GM04503 (cell line): ENCODE measurements around the gene HIPK3.
"Not testable (repeated sequence)": the region's sequence is repeated elsewhere in the genome, so short reads cannot be mapped to it uniquely, and the experiment has no call there.

Experiments used
- DNase-seq: peaks from one replicate; pipeline ENCODE4 v3.0.0-alpha.2; 2012; ENCODE audit warnings: low read depth

Gene HIPK3

DNA sequence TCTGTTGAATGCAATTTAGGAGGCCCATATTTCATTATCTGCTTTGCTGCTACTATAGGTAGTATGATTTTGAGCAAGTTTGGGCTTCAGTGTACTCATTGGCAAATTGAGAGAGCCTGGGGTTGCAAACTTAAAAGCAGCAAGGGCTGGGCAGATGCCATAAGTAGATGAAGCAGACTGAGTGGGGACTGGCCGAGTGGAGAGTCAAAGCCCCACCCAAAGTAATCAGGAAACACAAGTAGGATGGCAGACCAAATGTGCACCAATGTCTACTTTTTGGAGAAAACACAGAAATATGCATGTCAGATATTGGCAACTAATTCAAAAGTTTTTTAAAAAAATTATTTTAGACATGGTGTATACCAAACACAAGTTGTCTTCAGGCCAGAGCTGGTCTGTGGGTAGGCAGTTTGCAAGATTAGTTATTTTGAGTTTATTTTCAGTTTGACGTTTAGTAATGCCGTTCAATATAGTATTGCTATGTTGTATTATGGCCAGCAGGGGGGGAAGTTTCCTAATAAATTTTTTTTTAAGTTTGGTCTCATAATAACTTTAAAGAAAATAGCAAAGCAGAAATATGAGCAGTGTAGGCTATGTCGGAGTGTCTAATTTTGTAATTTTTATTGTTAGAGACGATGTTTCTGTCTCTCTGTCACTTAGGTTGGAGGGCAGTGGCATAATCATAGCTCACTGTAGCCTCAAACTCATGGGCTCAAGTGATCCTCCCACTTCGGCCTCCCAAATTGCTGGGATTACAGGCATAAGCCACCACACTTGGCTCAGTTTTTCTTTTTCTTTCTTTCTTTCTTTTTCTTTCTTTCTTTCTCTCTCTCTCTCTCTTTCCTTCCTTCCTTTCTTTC lies 105.1 kb downstream of the HIPK3 start:
- no peak for DNase-seq

DNA sequence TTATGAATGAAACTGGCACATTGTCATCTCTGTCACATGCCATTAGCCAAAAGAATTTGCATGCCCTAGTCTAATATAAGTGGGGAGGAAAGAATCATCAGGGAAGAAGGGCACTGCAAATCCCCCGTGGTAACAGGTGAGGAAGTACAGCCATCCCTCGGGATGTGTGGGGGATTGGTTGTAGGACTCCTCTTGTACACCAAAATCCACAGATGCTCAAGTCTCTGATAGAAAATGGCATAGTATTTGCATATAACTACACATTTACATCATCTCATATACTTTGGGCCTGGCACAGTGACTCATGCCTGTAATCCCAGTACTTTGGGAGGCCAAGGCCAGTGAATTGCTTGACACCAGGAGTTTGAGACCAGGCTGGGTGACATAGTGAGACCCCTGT lies 109.7 kb downstream of the HIPK3 start:
- DNase-seq: no peak

DNA sequence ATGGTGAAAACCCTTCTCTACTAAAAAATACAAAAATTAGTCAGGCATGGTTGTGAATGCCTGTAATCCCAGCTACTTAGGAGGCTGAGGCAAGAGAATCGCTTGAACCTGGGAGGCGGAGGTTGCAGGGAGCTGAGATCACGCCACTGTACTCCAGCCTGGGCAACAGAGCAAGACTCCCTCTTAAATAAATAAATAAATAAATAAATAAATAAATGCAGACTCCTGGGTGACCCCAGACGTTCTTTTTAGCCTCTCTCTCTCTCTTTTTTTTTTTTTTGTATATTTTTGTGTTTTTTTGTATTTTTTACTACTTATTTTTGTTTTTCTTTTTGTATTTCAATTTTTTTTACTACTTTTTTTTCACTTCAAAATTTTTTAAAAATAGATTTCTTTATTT lies 111.3 kb downstream of the HIPK3 start:
- DNase-seq: not testable (repeated sequence)

DNA sequence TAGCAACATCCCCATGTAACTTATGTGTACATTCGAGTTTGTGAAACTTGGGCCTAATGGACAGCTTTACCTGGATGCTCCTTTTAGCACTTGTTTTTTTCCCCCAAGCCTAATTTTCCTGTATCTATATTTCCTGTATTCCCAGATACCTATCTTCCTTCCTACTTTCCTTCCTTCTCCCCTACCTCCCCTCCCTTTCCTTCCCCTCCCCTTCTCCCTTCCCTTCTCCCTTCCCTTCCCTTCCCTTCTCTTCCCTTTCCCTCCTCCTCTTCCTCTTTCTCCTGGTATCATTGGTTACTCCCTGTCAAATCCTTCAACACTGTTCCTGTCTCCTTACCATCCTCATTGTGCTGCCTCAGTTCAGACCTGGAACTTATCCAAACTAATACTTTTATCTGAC lies 111.8 kb downstream of the HIPK3 start:
- no peak for DNase-seq

DNA sequence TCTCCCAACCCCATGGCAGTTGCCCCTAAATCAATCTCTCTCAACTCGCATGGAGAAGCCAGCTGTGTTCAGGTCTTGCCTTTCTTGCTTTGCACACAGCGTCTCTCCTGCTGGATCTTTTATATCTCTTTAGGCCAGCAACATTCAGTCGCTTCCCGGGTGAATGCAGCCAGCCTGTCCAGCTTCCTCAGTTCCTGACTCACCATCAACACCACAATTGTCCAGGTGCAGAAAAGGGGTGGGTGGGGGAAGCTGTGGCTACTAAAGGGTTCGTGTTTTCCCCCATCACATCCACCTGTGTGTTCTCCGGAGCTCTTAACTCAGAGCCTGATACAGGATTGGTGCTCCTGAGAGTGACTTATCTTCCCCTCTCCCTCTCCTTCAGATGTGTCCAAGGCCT lies 116.5 kb downstream of the HIPK3 start:
- DNase-seq: no peak

DNA sequence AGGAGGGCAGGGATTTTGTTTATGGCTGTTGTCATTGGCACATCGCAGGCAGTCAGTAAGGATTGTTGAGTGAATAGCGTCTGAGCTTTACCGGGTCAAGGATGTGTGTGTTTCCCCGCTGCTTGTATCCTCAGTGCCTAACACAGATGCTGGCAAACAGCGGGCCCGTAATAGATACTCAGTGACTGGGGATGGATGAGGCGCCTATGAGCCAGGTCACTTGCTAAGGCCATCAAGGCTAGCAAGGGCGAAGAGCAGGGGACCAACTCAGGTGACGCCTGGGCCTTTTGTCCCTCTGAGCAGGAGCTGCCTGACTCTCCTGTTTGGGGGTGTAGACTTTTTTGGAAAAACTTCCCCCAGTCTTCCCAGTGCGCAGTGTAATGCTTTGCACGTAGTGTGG lies 118.1 kb downstream of the HIPK3 start:
- no peak for DNase-seq

DNA sequence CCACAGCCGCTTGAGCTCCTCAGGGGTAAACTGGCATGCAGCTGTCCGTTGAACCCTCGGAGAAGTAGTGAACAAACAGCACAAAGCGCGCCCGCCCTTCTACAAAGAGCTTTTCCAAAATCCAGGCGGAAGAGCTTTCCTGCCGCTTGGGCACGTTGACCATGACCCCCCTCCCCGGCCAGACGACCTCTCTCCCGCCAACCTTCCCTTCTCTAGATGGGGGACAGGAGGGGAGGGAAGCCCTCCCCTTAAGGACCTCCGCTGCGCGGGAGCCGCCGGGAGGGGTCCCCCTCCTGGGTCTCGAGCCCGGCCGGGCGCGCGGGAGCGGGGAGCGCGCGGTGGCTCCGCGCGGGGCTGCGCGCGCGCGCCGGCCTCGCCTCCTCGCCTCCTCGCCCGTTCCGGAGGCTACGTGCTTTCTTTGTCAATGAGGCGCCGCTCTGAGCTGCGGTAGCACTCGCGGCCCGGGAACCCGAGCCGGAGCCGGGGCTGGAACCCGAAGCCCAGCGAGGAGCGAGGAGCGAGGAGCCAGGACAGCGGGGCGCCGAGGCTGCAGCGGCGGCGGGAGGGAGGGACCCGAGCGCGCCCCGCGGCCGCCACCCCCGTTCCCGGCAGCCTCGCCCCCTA lies 118.6 kb downstream of the HIPK3 start, which contains the start of gene KIAA1549L:
TSS of gene KIAA1549L (plus strand) at position 421 of the 624 bp plus-strand sequence.
- DNase-seq: no peak

DNA sequence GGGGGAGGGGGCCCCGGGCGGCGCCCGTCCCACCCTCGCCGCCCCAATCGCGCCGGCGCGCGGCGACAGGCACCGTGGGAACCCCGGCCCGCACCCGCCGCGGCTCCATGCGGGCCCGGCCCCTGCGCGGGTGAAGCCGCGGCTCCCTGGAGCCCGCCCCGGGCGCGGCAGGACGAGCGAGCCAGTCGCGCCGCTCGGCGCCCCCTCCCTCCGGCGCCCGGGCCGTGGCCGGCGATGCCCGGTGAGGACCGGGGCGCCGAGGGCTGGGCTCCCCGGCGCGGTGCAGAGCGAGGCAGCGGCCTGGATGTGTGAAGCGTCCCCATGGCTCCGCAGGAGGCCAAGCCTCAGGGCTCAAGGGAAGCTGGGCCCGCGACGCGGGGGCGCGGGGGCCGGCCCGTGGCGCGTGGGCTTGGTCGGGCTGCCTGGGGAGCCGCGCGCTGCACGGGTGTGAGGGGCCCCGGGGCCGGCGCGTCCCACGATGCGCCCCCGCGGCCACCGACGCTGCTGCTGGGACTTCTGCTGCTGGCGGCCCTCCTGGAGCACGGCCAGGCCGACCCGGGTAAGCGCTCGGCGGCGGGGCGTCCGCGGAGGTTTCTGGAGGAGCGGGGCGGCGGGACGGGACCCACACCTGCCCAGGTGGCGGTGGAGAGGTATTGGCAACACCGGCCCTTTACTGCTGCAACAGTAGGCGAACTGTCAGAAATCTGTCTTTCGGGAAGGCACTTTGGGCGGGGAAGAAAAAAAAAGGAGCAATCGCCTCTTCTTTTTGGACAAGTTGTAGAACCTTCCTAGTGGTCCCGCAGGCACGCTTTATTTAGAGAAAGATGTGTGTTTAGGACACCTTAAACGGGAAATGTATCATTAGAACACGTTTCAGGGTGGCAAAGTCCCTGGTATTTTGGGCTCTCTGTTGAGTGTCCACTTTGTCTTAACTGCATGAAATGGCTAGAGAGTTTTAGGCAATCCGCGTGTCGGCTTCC lies 119.4 kb downstream of the HIPK3 start:
- DNase-seq: no peak

DNA sequence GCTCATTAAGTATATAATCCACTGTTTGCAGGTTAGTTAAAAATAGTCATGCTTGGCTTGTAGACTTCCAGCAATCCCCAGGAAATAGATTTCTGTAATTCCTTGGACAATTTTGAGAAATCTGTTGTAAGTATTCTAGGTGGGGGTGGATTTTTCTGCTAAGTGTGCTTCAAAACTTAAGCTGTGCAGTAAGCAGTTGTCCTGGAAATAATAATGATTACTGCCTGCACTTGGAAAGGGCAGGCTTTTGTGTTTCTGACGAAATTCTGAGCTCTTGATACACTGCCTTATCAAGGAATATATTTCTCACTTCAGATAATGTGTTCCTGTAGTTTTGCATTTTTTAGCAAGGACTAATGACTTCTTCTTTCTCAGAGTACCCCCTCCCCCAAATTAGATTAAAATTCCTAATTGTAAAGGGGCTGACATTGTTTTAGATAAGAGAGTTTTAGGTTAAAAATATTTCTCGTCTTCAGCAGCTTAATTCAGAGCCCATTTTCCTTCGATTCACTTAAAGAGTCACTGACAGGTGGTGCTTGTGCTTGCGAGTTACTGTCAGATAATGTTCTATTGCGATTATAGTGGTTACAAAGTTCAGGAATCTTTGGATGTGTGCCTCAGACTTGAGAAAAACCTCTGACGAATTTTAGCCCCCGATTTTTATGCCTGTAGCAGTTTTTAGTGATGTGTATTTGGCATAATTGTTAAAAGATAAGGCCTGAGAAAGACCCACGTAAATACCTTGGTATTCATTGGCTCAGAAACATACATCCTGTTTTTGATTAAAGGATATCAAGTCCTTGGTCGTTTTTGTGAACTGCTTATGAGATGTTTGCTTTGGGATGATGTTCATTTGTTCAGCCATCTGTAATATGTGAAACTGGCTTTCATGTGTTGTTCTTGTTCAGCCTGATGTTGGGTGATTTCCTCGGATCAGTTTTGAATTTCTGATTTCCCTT lies 120.5 kb downstream of the HIPK3 start:
- no peak for DNase-seq

DNA sequence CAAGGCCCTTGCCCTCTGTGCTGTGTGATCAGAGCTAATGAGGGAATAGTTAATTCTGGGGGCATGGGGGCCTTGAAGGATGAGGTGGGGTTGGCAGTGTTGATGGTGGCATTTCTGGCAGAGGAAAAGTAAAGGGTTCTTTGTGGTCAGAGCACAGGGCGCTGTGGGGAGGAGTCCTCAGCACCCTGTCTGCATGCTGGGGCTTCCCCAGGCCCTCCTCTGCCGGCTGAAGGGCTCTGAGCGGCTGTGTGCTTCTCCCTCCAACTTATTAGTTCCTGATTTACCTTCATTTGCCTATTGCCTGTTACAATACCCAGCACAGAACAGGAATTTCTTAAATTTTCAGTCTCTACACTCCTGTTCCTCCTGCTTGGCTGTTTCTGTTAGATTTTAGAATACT lies 122.8 kb downstream of the HIPK3 start:
- no peak for DNase-seq

DNA sequence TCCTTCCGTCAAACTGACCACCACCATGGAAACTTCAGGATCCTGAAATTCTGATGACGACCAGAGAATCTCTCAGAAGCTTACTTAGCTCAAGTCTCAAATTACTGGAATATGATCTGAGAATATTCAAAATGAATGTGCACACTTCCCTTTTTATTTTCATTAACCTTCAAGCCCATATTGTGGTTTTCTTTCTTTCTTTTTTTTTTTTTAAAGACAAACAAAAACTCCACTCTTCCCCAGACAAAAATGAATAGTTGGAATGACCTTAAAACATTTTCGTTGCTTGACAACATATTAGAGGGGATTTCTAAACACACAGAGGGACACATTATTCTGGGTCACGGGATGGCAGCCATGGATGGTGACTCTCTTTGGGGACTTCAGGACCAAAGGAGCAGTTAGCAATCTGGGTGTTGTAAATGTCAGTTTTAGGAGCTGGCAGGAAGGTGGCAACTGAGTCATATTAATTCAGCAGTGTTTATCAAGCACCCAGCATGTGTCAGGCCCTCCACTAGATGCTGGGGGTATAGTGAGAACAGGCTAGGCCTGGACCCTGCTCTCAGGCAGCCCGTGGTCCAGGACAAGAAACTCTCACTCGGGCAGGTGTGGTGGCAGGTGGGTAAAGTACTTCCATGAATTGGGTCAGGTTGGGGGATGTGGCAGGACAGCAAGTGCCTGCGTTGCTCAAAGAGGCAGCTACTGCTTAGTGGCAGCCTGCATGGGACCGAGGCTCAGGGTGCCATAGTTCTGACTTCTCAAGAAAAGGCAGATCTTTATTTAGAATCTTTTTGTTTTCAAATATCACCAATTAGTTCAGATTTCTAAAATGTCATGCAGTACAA lies 126.1 kb downstream of the HIPK3 start:
- DNase-seq: no peak

DNA sequence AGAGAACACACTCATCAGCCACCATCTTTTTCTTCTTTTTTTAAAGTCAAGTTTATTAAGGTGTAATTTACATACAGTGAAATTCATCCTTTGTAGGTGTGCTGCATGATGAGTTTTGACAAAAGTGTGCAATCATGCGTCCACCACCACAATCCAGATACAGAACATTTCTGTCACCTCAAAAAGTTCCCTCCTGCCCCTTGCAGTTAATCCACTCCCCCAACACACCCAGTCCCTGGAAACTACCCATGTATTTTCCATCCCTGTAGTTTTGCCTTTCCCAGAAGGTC lies 126.7 kb downstream of the HIPK3 start:
- DNase-seq: no peak

DNA sequence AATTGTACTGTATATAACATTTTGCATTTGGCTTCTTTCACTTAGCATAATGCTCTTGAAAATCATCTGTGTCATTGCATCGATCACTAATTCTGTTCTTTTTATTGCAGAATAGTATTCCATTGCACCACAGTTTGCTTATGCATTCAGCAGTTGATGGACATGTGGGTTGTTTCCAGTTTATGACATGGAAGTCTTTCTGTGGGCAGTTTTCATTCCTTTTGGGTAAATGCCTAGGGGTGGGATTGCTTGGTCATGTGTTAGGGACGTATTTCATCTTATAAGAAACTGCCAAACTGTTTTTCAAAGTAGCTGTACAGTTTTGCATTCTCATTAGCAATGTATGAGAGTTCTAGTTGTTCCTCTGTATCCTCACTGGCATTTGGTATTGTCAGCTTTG lies 127.0 kb downstream of the HIPK3 start:
- no peak for DNase-seq

DNA sequence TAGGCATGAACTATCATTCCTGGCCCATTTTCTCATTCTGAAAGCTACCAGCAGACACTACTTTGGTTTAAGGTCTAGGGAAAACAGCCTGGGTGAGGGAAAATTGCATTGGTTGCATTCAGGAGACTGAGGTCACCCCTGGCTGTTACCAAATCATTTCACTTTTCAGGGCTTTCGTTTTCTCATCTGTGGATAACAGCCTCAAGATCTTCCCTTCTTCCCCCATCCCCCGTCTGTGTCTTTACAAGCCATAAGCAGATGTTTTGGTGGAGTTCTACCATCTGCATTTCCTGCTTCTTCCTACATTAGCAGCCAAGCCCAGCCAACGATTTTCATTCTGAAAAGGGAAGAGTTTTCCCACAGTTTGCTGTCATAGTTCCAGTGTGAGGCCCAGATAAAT lies 130.4 kb downstream of the HIPK3 start:
- DNase-seq: no peak

DNA sequence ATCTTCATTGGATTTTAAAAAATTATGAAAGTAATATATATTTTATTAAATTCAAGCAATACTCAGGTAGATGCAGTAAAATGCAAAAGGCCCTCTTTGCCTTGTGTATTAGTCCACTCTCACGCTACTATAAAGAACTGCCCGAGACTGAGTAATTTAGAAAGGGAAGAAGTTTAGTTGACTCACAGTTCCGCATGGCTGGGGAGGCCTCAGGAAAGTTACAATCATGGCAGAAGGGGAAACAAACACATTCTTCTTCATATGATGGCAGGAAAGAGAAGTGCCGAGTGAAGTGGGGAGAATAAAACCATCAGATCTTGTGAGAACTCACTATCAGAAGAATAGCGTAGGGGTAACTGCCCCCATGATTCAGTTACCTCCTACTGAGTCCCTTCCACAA lies 130.8 kb downstream of the HIPK3 start:
- DNase-seq: no peak

DNA sequence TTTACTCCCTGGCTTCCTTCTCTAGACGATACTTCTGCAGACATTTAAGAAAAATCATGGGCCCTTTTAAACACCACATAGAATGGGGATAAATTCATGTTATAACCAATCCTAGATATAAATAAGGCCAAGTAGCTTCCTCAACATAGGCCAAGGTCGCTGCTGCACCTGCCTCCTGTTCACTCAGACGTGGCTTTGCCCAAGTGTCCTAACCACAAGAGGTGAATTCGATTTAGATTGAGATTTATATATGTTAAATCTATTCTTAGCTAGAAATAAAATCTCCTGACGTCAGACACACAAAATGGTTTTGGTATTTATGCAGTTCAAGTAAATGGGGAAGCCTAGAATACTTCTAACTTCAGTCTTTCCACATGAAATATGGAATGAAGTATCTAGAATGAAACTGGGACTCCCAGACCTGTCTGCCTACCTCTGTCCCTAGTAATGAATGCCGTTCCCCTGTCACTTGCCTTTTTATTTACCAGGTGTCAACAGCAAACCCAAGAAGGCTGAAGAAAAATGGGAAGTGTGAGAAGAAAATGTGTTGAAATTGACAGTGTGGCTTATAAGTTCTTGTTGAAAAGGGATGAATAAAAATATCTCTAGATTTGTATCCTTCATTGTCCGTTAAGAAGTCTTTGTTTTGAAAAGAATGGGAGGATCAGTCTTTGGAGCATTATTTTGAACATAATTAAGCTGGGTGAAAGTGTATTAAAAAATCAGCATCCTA lies 131.8 kb downstream of the HIPK3 start:
- no peak for DNase-seq

DNA sequence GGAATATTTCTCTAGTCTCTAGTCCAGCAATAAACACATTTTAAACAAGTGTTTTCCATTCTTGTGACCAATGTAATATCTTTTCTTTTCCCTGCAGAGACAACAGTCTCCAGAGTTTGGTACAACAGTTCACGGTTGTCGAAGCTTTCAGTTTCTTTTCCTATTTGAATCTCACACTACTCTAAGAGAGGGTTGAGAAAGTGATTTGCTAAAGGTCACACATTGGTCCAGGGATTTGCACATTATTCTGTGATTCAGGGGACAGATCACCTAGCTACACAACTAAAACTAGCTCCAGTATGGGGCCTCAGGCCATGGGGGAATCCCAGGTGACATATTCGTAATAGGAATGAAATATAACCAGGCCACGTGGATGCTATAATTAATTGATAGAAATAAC lies 132.5 kb downstream of the HIPK3 start:
- no peak for DNase-seq

DNA sequence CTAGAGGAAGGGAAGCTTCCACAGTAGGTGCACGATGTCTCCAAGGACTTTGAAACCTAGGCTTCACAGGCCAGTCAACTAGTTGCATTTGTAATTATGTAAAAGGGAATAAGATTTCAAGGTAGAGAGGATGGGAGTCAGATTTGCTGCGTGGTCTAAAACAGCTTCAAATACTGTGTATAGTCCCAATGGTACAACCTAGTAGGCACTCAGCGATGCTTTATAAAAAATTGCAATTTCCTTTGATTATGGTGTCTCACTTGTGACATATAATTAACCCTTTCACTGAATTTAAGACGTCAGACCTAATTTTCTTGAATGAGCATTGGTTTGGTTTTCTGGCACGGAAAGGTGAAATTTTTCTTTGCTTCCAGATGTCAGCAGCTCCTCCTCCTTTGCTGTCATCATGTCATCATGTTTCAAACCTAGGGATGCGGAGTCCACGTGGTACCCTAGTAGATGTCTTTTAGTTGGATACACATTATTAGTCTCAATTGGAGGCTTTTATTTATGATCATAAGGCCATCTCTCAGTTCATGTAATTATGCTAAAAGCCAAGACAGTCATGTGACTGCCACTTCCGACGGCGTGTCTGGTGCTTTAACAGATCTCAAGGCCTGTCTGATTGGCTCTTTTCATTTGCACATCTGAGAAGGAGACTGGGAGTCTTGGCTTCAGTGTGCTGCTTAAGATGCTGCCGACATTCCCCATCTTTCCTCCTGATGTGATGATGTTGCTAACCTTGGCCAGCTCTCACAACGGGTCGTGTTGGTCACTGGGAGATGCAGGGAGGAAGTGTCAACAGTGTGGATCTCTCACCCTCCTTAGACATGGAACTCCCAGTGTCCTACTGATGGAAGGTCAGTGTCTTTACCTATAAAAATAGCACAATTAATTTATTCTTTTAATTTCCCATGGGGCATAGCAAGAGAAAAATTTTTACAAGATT lies 134.0 kb downstream of the HIPK3 start:
- no peak for DNase-seq

DNA sequence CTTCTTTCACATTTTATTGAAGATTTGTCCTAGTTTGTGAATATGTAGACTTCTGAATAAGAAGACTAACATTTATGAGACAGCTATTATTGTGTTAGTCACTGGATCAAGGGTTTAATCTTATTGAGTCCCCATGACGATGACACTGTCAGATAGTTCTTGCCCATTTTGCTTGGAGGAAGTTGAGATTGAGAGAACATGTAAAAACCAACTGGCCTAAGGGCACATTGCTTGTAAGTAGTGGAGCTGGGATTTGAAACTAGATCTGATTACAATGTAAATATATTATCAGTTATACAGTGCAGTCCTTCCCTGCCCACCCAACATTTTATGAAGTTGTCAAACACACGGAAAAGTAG lies 134.7 kb downstream of the HIPK3 start:
- no peak for DNase-seq
